ENCODE data around the gene CDH2.

DNA sequence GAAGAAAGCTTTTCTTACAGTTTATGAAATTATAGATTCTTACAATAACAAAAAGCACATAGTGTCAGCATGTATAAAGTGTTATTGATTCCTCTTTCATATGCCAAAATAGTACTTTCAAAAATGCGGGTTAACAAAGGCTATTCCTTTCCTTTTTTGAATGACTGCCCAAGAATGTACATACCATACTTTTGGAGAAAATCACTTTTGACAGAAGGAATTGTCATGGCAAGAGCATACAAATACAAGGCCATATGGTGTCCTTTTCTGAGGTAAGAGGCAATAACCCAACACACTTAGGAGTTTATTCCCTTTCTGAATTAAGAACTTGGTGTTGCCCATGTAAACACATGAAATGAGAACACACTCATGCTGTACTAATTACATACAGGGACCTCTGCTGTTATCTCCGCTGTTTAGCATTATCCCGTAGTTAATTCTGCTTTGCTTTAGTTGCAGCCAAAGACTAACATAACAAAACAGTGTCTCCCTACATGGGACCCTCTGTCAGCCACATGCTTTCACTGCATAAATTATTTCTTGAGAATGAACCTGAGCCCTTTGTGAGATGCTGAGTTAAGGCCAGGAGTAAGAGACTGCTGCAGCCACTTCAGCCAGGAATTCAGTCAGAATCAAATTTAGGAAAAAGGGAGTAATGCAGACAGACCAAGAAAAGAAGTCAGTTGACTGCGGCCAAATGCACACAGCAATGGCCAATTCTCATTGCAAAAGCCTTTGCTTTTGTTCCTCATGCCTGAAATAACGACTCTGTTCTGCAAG is 67.0 kb downstream of the CDH2 start:
- TF ChIP-seq CTCF (conservative IDR thresholded peaks at IDR 0.05; ENCODE audit: low read depth, low read length) (no peak), EZH2 (IDR thresholded peaks at IDR 0.05; ENCODE audit: borderline replicate concordance, low read depth, low read length, poor library complexity, severe bottlenecking) (no peak)

All from A673 (cell line).